Measurements from ENCODE around the gene SRCAP. TPM values are rescaled to one million over a fixed set of nuclear protein-coding genes. Genes with fewer than 3 reads are reported as not detected.

The SRCAP gene
- total RNA-seq, 4 donors from 2014 or later, result 20.6 to 57.4 (median 36.0) TPM

GRCh38 chr16:30710971-30711370 is 12.0 kb downstream of the SRCAP start:
- no peaks in the 10 kb centered on the region for H3K9me3 ChIP-seq
- ATAC-seq, result no peak
- no peaks in the 10 kb centered on the region for H3K4me1 ChIP-seq
- H3K27me3 ChIP-seq, result no peaks in the 10 kb centered on the region
- 77 to 83% methylated on average over 1 to 2 of the region's 4 CpGs for WGBS, 2 donors (ENCODE audit: low coverage in 1 of 2)
- no peak for TF ChIP-seq CTCF (IDR thresholded peaks at IDR 0.05)
- no peak for TF ChIP-seq EP300 (IDR thresholded peaks at IDR 0.05)
- no peak for TF ChIP-seq POLR2AphosphoS5 (IDR thresholded peaks at IDR 0.05)
- H3K36me3 ChIP-seq, result peaks cover 14 to 100% of the 10 kb centered on the region in 2 donors
- no peak overlapping the region for H3K4me3 ChIP-seq
- no peak overlapping the region for H3K27ac ChIP-seq

GRCh38 chr16:30711712-30712111 is 12.7 kb downstream of the SRCAP start:
- no peaks in the 10 kb centered on the region for H3K4me1 ChIP-seq
- 92 to 100% methylated on average over 1 of the region's 1 CpG for WGBS, 2 donors (ENCODE audit: low coverage in 1 of 2)
- H3K9me3 ChIP-seq, result no peaks in the 10 kb centered on the region
- no peaks in the 10 kb centered on the region for H3K27me3 ChIP-seq
- no peak overlapping the region for H3K4me3 ChIP-seq
- TF ChIP-seq CTCF (IDR thresholded peaks at IDR 0.05) (no peak), EP300 (IDR thresholded peaks at IDR 0.05) (no peak), POLR2A (IDR thresholded peaks at IDR 0.05) (no peak), POLR2AphosphoS5 (IDR thresholded peaks at IDR 0.05) (no peak)
- ATAC-seq, result no peak
- peaks cover 9 to 100% of the 10 kb centered on the region in 2 donors for H3K36me3 ChIP-seq
- H3K27ac ChIP-seq, result no peak overlapping the region

- 71 to 78% methylated on average over 9 to 17 of the region's 17 CpGs for WGBS, 2 donors (ENCODE audit: low coverage in 1 of 2)
- H3K27ac ChIP-seq, result no peak overlapping the region
These were observed 16.9 kb downstream of the SRCAP start for GRCh38 chr16:30715750-30716445.

GRCh38 chr16:30720086-30720485 is 21.1 kb downstream of the SRCAP start:
- Histone ChIP-seq H3K4me3 (no peak overlapping the region), H3K27me3 (no peaks in the 10 kb centered on the region), H3K27ac (no peak overlapping the region), H3K36me3 (peaks cover 0 to 100% of the 10 kb centered on the region in 2 donors), H3K9me3 (no peaks in the 10 kb centered on the region), H3K4me1 (no peaks in the 10 kb centered on the region)
- ATAC-seq, result no peak
- 42 to 77% methylated on average over 1 to 8 of the region's 11 CpGs for WGBS, 2 donors (ENCODE audit: low coverage in 1 of 2)
- no peak for TF ChIP-seq POLR2AphosphoS5 (IDR thresholded peaks at IDR 0.05)
- TF ChIP-seq CTCF (IDR thresholded peaks at IDR 0.05), result no peak
- no peak for TF ChIP-seq EP300 (IDR thresholded peaks at IDR 0.05)
- no peak for TF ChIP-seq POLR2A (IDR thresholded peaks at IDR 0.05)

More at GRCh38 chr16:30715750-30716445, 16.9 kb downstream of the SRCAP start:
- Histone ChIP-seq H3K4me3 (no peak overlapping the region), H3K9me3 (no peaks in the 10 kb centered on the region), H3K4me1 (no peaks in the 10 kb centered on the region), H3K27me3 (no peaks in the 10 kb centered on the region), H3K36me3 (peaks cover 0 to 100% of the 10 kb centered on the region in 2 donors)
- ATAC-seq, result no peak
- TF ChIP-seq CTCF (IDR thresholded peaks at IDR 0.05) (no peak), EP300 (IDR thresholded peaks at IDR 0.05) (no peak), POLR2AphosphoS5 (IDR thresholded peaks at IDR 0.05) (no peak), POLR2A (IDR thresholded peaks at IDR 0.05) (no peak)

GRCh38 chr16:30720694-30721093 is 21.7 kb downstream of the SRCAP start:
- Histone ChIP-seq H3K27me3 (no peaks in the 10 kb centered on the region), H3K36me3 (peaks cover 0 to 100% of the 10 kb centered on the region in 2 donors), H3K4me3 (no peak overlapping the region), H3K9me3 (no peaks in the 10 kb centered on the region), H3K4me1 (no peaks in the 10 kb centered on the region), H3K27ac (no peak overlapping the region)
- no peak for TF ChIP-seq EP300 (IDR thresholded peaks at IDR 0.05)
- no peak for TF ChIP-seq CTCF (IDR thresholded peaks at IDR 0.05)
- TF ChIP-seq POLR2AphosphoS5 (IDR thresholded peaks at IDR 0.05), result no peak
- no peak for TF ChIP-seq POLR2A (IDR thresholded peaks at IDR 0.05)
- WGBS, 2 donors (ENCODE audit: low coverage in 1 of 2), result 92% methylated on average over 8 of the region's 9 CpGs; no CpG with 5 or more reads in 1 of the 2 donors
- no peak for ATAC-seq
